ENCODE data around the gene PRKCI.

DNA sequence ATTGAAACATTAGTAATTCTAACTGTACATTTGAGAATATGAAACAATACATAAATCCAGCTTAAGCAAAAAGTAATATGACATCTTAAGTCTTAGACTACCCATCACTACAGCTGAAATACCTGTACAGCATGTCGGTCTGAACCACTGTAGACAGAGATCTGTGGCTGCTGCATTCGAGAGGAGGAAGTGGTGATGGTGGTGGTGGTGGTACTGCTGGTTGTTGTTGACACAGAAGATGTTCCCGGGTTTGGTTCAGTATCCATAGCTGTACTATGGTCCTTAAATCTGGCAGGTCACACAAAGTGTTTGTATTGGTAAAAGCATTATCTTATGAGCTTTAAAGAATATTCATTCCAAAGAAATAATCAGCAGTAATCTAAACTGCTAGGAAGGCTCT lies 43.6 kb upstream of the PRKCI start:
- TF ChIP-seq, protein P1, sequence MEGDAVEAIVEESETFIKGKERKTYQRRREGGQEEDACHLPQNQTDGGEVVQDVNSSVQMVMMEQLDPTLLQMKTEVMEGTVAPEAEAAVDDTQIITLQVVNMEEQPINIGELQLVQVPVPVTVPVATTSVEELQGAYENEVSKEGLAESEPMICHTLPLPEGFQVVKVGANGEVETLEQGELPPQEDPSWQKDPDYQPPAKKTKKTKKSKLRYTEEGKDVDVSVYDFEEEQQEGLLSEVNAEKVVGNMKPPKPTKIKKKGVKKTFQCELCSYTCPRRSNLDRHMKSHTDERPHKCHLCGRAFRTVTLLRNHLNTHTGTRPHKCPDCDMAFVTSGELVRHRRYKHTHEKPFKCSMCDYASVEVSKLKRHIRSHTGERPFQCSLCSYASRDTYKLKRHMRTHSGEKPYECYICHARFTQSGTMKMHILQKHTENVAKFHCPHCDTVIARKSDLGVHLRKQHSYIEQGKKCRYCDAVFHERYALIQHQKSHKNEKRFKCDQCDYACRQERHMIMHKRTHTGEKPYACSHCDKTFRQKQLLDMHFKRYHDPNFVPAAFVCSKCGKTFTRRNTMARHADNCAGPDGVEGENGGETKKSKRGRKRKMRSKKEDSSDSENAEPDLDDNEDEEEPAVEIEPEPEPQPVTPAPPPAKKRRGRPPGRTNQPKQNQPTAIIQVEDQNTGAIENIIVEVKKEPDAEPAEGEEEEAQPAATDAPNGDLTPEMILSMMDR (IDR thresholded peaks at IDR 0.05; ENCODE audit: poor library complexity, severe bottlenecking) = no peak
- no peak for TF ChIP-seq POLR2AphosphoS5 (IDR thresholded peaks at IDR 0.05)
- TF ChIP-seq EZH2 (IDR thresholded peaks at IDR 0.05; ENCODE audit: borderline replicate concordance, insufficient read depth, low read length, poor library complexity, severe bottlenecking) = no peak
- no peak for TF ChIP-seq EP300 (conservative IDR thresholded peaks at IDR 0.05; ENCODE audit: poor library complexity, severe bottlenecking)
- no peak for TF ChIP-seq TAF1 (IDR thresholded peaks at IDR 0.05; ENCODE audit: low read depth)
- no peak for TF ChIP-seq MXI1 (conservative IDR thresholded peaks at IDR 0.05; ENCODE audit: poor library complexity, severe bottlenecking)

All from neural cell (in vitro differentiated cells).